ENCODE data around the gene GIT1. TPM values are rescaled to one million over a fixed set of nuclear protein-coding genes. Genes with fewer than 3 reads are reported as not detected.

GIT1 gene
- total and polyA plus RNA-seq, 8 donors = 15.1 to 27.6 (median 18.3) TPM

DNA sequence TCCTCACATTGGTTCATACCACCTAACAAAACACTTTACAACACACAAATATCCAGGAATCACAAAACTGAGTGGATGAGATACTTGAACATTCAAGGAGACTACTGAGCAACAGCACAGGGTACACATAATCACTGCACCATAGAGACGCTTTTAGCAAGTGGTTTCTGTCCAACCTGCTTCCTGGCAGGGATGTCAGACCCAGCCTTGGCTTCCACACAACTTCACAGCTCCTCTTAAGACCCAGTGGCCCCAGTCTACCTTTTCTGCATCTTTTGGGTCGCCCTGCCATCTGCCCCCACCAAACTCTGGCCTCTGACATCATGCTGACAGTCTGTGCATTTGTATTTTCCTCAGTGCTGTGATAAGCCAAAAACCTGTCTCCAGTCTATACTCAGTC lies 39.2 kb upstream of the GIT1 start:
- H3K9me3 ChIP-seq = no peaks in the 10 kb centered on the region
- TF ChIP-seq, protein P1, sequence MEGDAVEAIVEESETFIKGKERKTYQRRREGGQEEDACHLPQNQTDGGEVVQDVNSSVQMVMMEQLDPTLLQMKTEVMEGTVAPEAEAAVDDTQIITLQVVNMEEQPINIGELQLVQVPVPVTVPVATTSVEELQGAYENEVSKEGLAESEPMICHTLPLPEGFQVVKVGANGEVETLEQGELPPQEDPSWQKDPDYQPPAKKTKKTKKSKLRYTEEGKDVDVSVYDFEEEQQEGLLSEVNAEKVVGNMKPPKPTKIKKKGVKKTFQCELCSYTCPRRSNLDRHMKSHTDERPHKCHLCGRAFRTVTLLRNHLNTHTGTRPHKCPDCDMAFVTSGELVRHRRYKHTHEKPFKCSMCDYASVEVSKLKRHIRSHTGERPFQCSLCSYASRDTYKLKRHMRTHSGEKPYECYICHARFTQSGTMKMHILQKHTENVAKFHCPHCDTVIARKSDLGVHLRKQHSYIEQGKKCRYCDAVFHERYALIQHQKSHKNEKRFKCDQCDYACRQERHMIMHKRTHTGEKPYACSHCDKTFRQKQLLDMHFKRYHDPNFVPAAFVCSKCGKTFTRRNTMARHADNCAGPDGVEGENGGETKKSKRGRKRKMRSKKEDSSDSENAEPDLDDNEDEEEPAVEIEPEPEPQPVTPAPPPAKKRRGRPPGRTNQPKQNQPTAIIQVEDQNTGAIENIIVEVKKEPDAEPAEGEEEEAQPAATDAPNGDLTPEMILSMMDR (IDR thresholded peaks at IDR 0.05) = no peak
- H3K4me1 ChIP-seq = no peaks in the 10 kb centered on the region
- WGBS, 2 donors = 82 to 86% methylated on average over 2 of the region's 2 CpGs
- no peak for ATAC-seq
- H3K36me3 ChIP-seq = peaks cover 0 to 17% (median 0%) of the 10 kb centered on the region in 3 donors
- H3K27ac ChIP-seq = no peak overlapping the region
- intact Hi-C loops (cut with DNase I) = no loop called here
- no peaks in the 10 kb centered on the region for H3K27me3 ChIP-seq
- no peak for DNase-seq
- no peak overlapping the region for H3K4me3 ChIP-seq
- no peak for FAIRE-seq

DNA sequence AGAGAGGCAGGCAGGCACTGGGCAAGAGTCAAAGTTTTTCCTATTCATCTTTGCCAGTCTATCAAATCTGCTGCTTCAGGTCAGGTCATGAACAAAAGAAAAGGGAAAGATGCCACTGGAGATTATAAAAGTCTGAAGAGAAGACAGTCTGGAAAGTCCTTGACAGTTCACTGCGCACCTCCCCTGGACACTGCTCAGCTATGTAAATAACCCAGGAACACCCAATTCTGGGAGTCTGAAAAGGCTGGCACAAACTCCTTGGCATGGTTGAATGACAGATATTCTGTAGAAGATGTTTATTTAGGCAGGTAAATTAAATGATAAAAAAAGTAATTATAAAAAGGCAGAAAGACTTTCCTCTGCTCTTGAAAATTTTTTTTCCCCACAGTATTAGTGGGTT lies 38.5 kb upstream of the GIT1 start:
- H3K9me3 ChIP-seq = no peaks in the 10 kb centered on the region
- ATAC-seq (no peak), DNase-seq (no peak), FAIRE-seq (no peak)
- intact Hi-C loops (cut with DNase I) = no loop called here
- no peak overlapping the region for H3K4me3 ChIP-seq
- no peaks in the 10 kb centered on the region for H3K27me3 ChIP-seq
- no peak overlapping the region for H3K27ac ChIP-seq
- peaks cover 0 to 17% (median 0%) of the 10 kb centered on the region in 3 donors for H3K36me3 ChIP-seq
- H3K4me1 ChIP-seq = peaks cover 0 to 2% (median 0%) of the 10 kb centered on the region in 3 donors
- WGBS, 2 donors = 45 to 70% methylated on average over 1 of the region's 1 CpG
- TF ChIP-seq, protein P1 (IDR thresholded peaks at IDR 0.05) = no peak

DNA sequence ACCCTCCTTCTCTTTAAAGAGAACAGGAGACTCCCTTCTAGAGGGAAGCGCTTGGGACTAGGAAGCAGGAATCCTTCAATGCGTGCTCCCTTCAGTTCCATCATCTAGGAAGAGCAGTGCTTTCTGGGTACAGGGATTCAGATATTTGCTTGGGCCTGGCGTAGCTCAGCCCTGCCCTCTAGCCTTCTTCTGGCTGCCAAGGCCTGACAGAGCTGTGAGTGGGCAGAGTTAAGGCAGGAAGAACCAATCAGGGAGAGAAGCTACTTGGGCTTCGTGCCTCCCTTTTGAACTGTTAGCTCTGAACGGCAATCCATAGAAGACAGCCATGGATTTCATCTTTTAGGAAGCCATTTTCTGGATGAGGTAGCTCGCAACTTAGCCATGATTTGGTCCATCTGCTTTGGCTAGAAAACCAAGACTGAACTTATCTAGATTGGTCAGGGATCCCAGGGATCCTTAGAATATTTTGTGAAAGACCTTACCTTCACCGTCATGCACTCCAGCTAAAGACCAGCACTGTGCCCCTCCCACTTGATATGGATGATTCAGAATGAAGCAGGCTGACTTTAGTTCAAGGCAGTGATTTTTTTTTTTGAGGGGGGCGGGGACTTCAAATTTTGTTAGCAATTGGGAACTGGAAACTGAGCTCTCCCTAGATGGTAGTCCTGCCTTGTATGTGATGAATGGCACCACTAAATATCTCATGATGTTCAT lies 35.7 kb upstream of the GIT1 start:
- Histone ChIP-seq H3K4me1 (peaks cover 0 to 8% (median 3%) of the 10 kb centered on the region in 3 donors), H3K4me3 (no peak overlapping the region), H3K27ac (no peak overlapping the region), H3K9me3 (no peaks in the 10 kb centered on the region), H3K27me3 (no peaks in the 10 kb centered on the region), H3K36me3 (no peaks in the 10 kb centered on the region)
- ATAC-seq = peak in 1 of 4 donors; percentile 15
- no peak for DNase-seq
- FAIRE-seq = no peak
- TF ChIP-seq, protein P1 (IDR thresholded peaks at IDR 0.05) = no peak
- intact Hi-C loops (cut with DNase I) = no loop called here
- WGBS, 2 donors = 93 to 94% methylated on average over 8 of the region's 8 CpGs

DNA sequence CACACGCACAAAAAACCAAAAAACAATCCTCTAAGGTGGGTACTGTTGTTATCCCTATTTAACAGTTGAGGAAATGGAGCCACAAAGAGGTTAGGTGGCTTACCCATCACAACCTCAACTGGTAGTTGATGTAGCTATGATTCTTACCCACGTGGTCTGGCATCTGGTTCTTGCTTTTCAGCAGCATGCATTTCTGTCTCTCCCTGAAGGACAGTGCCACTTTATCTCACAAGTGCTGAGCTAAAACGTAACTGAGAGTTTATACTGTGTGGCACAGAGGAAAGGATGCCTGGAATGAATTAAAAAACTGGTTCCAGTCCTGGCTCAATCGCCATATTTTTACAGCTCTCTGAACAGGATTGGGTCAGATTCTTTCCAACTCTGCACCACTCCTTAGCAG lies 35.1 kb upstream of the GIT1 start:
- no peak for FAIRE-seq
- Histone ChIP-seq H3K4me3 (no peak overlapping the region), H3K9me3 (no peaks in the 10 kb centered on the region), H3K4me1 (peaks cover 0 to 8% (median 3%) of the 10 kb centered on the region in 3 donors), H3K27me3 (no peaks in the 10 kb centered on the region), H3K27ac (no peak overlapping the region), H3K36me3 (no peaks in the 10 kb centered on the region)
- WGBS, 2 donors = 84 to 87% methylated on average over 4 of the region's 4 CpGs
- intact Hi-C loops (cut with DNase I) = no loop called here
- no peak for DNase-seq
- no peak for ATAC-seq
- TF ChIP-seq, protein P1 (IDR thresholded peaks at IDR 0.05) = no peak

DNA sequence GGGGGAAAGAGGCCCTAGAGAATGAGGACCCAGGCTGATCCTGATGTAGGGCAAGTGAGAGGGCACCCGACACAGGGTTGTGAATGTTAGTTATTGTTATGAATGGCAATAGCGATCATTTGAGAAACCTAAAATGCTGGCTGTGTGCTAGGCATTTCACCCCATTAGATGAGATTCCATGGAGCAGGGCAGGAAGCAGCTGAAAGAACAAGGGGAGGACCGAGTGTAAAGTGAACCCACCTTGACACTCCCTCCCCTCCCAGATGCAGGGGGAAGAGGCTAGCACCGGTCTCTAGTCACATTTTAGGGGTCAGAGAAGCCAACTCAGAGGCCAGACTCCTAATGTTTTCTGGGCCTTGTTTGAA lies 33.8 kb upstream of the GIT1 start:
- no peaks in the 10 kb centered on the region for H3K9me3 ChIP-seq
- 55 to 58% methylated on average over 4 of the region's 4 CpGs for WGBS, 2 donors
- peaks cover 0 to 8% (median 3%) of the 10 kb centered on the region in 3 donors for H3K4me1 ChIP-seq
- no peak for DNase-seq
- no peaks in the 10 kb centered on the region for H3K27me3 ChIP-seq
- intact Hi-C loops (cut with DNase I) = no loop called here
- TF ChIP-seq, protein P1 (IDR thresholded peaks at IDR 0.05) = no peak
- no peak for FAIRE-seq
- H3K27ac ChIP-seq = no peak overlapping the region
- no peak for ATAC-seq
- no peak overlapping the region for H3K4me3 ChIP-seq
- no peaks in the 10 kb centered on the region for H3K36me3 ChIP-seq
